K562 (cell line): ENCODE data around the gene POLD1. TPM values are rescaled to one million over a fixed set of nuclear protein-coding genes. Genes with fewer than 3 reads are reported as not detected.
A peak's percentile ranks its signal among the peaks of the same experiment; 100 is the strongest.

Experiments used
- ATF3 ChIP-seq, 2 experiments: fragments of 450-650 bp in 1 of 2; sonication (generic) in 1 of 2; formaldehyde crosslinking in 1 of 2; IDR thresholded peaks in 1 of 2; conservative IDR thresholded peaks in 1 of 2; 2 replicates each; pipeline versions ENCODE4 v1.6.1 to v1.8.1; 2016 to 2023; ENCODE audit warnings: mild to moderate bottlenecking in 2 of 2, moderate library complexity in 2 of 2, inconsistent platforms in 1 of 2, missing genetic modification reagents in 1 of 2
- CHCHD3 ChIP-seq: fragments of 250-450 bp; sonication (Bioruptor Pico); IDR thresholded peaks from 2 replicates; pipeline ENCODE4 v2.1.2; 2022; ENCODE audit warnings: mild to moderate bottlenecking
- E2F4 ChIP-seq: sonication (generic); formaldehyde crosslinking; IDR thresholded peaks from 2 replicates; pipeline ENCODE4 v1.8.0; 2022; ENCODE audit warnings: mild to moderate bottlenecking, low read depth, missing genetic modification reagents
- EHMT2 ChIP-seq: fragments of 450-650 bp; IDR thresholded peaks from 2 replicates; pipeline ENCODE4 v1.6.1; 2018; ENCODE audit warnings: antibody characterized with exemption
- FUS ChIP-seq: fragments of 200-400 bp; formaldehyde crosslinking; optimal IDR thresholded peaks from 2 replicates; pipeline ENCODE3; 2017; ENCODE audit warnings: low read depth, low read length
- MAX ChIP-seq: sonication (generic); formaldehyde crosslinking; IDR thresholded peaks from 2 replicates; pipeline ENCODE4 v1.9.0; 2022; ENCODE audit warnings: mild to moderate bottlenecking, missing genetic modification reagents
- MITF ChIP-seq: IDR thresholded peaks from 2 replicates; pipeline ENCODE4 v1.6.1; 2014; ENCODE audit warnings: antibody characterized with exemption
- NR1H2 ChIP-seq: sonication (generic); formaldehyde crosslinking; IDR thresholded peaks from 2 replicates; pipeline ENCODE4 v1.4.0; 2020; ENCODE audit warnings: mild to moderate bottlenecking, missing genetic modification reagents
- NR4A1 ChIP-seq, 2 experiments: fragments of 250-450 bp in 1 of 2; fragments of 450-650 bp in 1 of 2; sonication (Bioruptor Pico) in 1 of 2; IDR thresholded peaks; 2 replicates each; pipeline versions ENCODE4 v1.4.0 to v1.6.1; 2016 to 2020; ENCODE audit warnings: mild to moderate bottlenecking in 2 of 2, missing compliant biosample characterization in 1 of 2, missing genetic modification characterization in 1 of 2, moderate library complexity in 1 of 2
- PHB2 ChIP-seq: fragments of 450-650 bp; IDR thresholded peaks from 2 replicates; pipeline ENCODE4 v1.6.1; 2017; ENCODE audit warnings: low read depth
- PHTF2 ChIP-seq: fragments of 250-450 bp; sonication (Bioruptor Pico); IDR thresholded peaks from 2 replicates; pipeline ENCODE4 v1.5.0; 2021; ENCODE audit warnings: mild to moderate bottlenecking
- SMARCA4 ChIP-seq: fragments of 450-650 bp; IDR thresholded peaks from 2 replicates; pipeline ENCODE4 v1.6.1; 2016
- SMARCA5 ChIP-seq: fragments of 450-650 bp; IDR thresholded peaks from 2 replicates; pipeline ENCODE4 v1.6.1; 2016
- ZNF280A ChIP-seq: fragments of 450-650 bp; IDR thresholded peaks from 2 replicates; pipeline ENCODE4 v1.6.1; 2018; ENCODE audit warnings: mild to moderate bottlenecking, low read depth; ENCODE audit not compliant: partially characterized antibody
- ZNF655 ChIP-seq: fragments of 250-450 bp; sonication (Bioruptor Pico); IDR thresholded peaks from 2 replicates; pipeline ENCODE4 v1.5.0; 2021
- polyA plus RNA-seq, 8 experiments: library from polyadenylated mRNA; depleted of rRNA in 4 of 8; stranded (reverse) in 5 of 8; unstranded in 3 of 8; fragments of >200 nt; fragmentation: Nextera tagmentation in 2 of 8; fragmentation: Illumina TruSeq in 1 of 8; extraction: Ambion mirVana in 2 of 8; extraction: Trizol in 1 of 8; gene quantifications; 2 replicates each; pipeline versions ENCODE4 v1.2.1 to v1.2.3, GENCODE V29; 2011 to 2014; ENCODE audit warnings: inconsistent platforms in 1 of 8, missing spikeins in 1 of 8
- total RNA-seq, 7 experiments: library from RNA; depleted of rRNA in 6 of 7; stranded (reverse); fragments of >200 nt in 6 of 7; fragmentation: Illumina TruSeq in 2 of 7; extraction: Trizol in 2 of 7; gene quantifications; 2 replicates each; pipeline versions ENCODE4 v1.2.1 to v1.2.3, GENCODE V29; 2011 to 2021; ENCODE audit warnings: low replicate concordance in 1 of 7

The POLD1 gene
- total and polyA plus RNA-seq, 9 of the 15 experiments (the other 6 are each of a cell fraction or from before 2014, with no cell fraction given) = 1.3 to 312 (median 47.8) TPM

DNA sequence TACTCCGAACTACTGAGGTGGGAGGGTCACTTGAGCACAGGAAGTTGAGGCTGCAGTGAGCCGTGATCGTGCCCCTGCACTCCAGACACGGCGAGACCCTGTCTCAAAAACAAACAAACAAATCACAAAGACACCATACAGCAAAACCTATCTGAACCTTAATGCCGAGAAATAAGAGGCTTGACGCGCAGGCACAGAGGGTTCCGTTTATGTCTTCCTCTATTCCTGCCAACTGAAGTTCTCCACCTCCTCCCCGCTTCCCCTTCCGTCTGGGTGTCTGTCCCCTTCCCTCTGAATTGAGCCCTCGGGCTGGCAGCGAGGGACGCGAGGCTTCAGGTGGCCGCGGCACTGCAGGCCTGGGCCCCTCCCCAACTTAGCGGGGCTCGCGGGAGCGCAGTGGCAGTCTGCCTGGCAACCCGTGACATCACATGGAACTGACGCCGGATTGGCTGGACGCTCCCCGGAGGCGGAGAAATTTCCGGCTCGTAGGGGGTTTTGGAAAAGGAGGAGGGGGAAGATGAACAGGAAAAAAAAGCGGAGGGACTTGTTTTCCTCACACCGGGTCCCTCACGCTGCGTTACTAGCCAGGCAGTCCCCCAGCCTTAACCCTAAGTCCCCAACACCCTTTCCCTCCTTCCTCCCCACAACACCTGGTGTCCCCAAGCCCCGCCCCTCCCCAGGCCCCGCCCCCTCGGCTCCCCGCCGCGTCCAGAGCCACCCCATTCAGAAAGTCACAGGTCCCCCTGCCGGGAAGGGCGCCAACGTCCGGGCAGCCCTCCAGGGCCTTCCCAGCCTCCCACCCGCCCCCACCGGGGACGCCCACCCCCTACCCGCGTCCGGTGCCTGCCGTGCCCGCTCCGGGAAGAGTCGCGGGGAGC is 47.4 kb downstream of the POLD1 start (continued):
- TF ChIP-seq E2F4 (CRISPR knock-in tag) = no peak
- TF ChIP-seq ZNF280A = no peak
- TF ChIP-seq NR4A1 (CRISPR knock-in tag; IDR thresholded peaks at IDR 0.05) = no peak
- TF ChIP-seq NR4A1 (tag; IDR thresholded peaks at IDR 0.05) = no peak
- no peak for TF ChIP-seq PHTF2 (CRISPR knock-in tag)
- TF ChIP-seq ATF3 (IDR thresholded peaks at IDR 0.05) = no peak
- TF ChIP-seq ATF3 (CRISPR knock-in tag; conservative IDR thresholded peaks at IDR 0.05) = no peak
- no peak for TF ChIP-seq EHMT2
- TF ChIP-seq SMARCA4 = no peak
- no peak for TF ChIP-seq PHB2
- no peak for TF ChIP-seq MITF
- no peak for TF ChIP-seq NR1H2 (CRISPR knock-in tag)
- TF ChIP-seq CHCHD3 (CRISPR knock-in tag) = no peak
- 0 out of 2 replicates have a peak, but pooled peaks have one; percentile 53 for TF ChIP-seq SMARCA5
- TF ChIP-seq FUS = no peak
- TF ChIP-seq MAX (CRISPR knock-in tag) = peak; percentile 53; the same call in 1 of the 2 replicates
- TF ChIP-seq ZNF655 = no peak
